Large intestine (tissue), 12 donors: ENCODE results near the gene DNMT3L. TPM values are rescaled to one million over a fixed set of nuclear protein-coding genes. Genes with fewer than 3 reads are reported as not detected.
"Not testable (repeated sequence)": the region's sequence is repeated elsewhere in the genome, so short reads cannot be mapped to it uniquely, and the experiment has no call there.

Source experiments
- DNase-seq, 2 donors: peaks; one replicate each; pipeline versions ENCODE4 v3.0.0 to v3.0.0-alpha.2; 2013
- H3K27ac ChIP-seq: one replicate; pipeline ENCODE4 v1.5.1; 2013; ENCODE audit warnings: low read length
- H3K27me3 ChIP-seq: 2 replicates; pipeline ENCODE4 v1.6.1; 2013; ENCODE audit warnings: low read length; ENCODE audit not compliant: control insufficient read depth, insufficient read depth
- H3K36me3 ChIP-seq: 2 replicates; pipeline ENCODE4 v1.6.1; 2013; ENCODE audit warnings: low read length; ENCODE audit not compliant: control insufficient read depth, insufficient read depth
- H3K4me1 ChIP-seq: one replicate; pipeline ENCODE4 v1.6.1; 2013; ENCODE audit warnings: low read length; ENCODE audit not compliant: control insufficient read depth, insufficient read depth
- H3K4me3 ChIP-seq: one replicate; pipeline ENCODE4 v1.5.1; 2013; ENCODE audit warnings: low read length
- H3K9me3 ChIP-seq: one replicate; pipeline ENCODE4 v1.6.1; 2013; ENCODE audit warnings: mild to moderate bottlenecking, low read depth, low read length, moderate library complexity; ENCODE audit not compliant: control insufficient read depth
- WGBS: methylation state at CpG from one replicate; pipeline ENCODE4 v1.1.5; 2013; ENCODE audit warnings: low lambda C conversion rate; ENCODE audit not compliant: insufficient coverage; 5-methylcytosine and 5-hydroxymethylcytosine counted together
- long read RNA-seq, 11 donors: transcript quantifications; one replicate each; lab custom pipeline, GENCODE V29; 2026
- polyA plus RNA-seq: library from polyadenylated mRNA; unstranded; fragments of 120-200 nt; gene quantifications from one replicate; pipeline ENCODE4 v1.2.1, GENCODE V29; 2013

The DNMT3L gene
- not detected for polyA plus RNA-seq
- long read RNA-seq, donor 1: 0 reads
- long read RNA-seq, donor 2: 0 reads
- long read RNA-seq, donor 3: 0 reads
- long read RNA-seq, donor 4: 0 reads
- long read RNA-seq, donor 5: 0 reads
- long read RNA-seq, donor 6: 0 reads
- long read RNA-seq, donor 7: 0 reads
- long read RNA-seq, donor 8: 0 reads
- long read RNA-seq, donor 9: 0 reads
- long read RNA-seq, donor 10: 0 reads
- long read RNA-seq, donor 11: 0 reads

DNA sequence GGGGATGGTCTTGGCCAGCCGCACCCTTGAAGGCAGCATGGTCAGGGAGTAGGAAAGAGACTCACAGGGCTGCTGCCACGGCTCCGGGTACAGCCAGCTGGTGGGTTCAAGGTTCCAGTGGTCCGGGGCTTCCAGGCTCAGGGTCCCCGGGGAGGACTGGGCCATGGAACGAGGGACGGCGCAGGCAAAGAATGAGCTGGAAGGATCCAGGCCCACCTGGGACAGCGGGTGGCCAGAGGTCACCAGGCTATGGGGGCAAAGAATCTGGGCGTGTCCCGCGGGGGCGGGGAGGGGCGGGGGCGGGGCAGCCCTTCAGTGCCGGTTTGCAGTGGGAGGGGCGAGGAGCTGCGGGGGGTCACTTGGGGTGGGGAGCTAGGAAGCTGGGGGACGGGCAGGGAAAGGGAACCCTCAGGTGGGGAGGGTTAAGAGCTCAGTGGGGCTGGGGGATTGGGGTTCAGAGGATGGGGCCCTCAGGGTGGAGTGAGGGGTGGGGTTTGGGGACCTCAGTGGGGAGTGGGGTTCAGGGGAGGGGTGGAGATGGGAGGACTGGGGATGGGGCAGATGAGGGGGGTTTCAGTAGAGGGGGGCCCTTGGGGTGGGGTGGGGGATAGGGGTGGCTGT, at the start of gene DNMT3L:
Gene DNMT3L, minus strand, starts transcription at position 223 of the 621 bp plus-strand sequence. CDS start 638 bp downstream, outside the sequence.
- no peak within 1 kb of the TSS for H3K27ac ChIP-seq
- no CpG with 5 or more reads among the region's 19 CpGs for WGBS
- no peaks in the 10 kb centered on the region for H3K27me3 ChIP-seq
- H3K36me3 ChIP-seq: no peaks in the 10 kb centered on the region
- H3K4me3 ChIP-seq: no peak within 1 kb of the TSS
- DNase-seq: no peak
- H3K9me3 ChIP-seq: peaks cover 8% of the 10 kb centered on the region
- no peaks in the 10 kb centered on the region for H3K4me1 ChIP-seq

DNA sequence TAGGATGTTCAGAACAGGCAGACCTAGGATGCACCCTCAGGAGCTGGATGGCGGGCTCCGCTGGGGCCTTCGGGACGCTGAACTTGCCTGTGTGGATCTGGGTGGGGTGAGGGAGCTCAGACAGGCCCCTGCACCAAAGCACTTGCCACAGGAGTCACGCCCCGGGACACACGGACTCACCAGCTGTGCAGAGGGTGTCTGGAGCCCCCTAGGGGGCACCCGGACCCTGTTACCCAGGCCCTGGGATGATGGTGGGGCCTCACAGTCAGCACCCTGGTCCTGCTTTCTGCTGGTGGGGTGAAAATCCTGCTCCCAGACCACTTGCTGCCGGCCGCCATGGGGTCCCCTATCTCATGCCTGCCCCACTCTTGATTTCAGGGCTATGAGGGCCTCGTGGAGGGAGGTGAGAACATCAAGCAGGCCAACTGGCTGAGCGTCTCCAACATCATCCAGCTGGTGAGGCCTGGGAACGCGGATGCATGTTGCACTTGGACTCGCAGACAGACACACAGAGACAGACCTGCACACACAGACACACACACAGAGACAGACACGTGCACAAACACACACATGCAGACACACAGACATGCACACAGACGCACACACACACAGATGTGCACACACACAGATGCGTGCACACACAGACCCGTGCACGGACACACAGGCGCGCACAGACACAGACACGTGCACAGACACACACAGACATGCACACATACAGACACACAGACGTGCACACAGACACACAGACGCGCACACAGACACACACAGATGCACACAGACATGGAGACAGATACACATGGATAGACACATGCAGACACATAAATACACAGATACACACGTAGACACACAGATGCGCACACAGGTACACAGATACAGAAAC, 49.2 kb upstream of the DNMT3L start:
- H3K27ac ChIP-seq: no peak overlapping the region
- peaks cover 94% of the 10 kb centered on the region for H3K36me3 ChIP-seq
- no peaks in the 10 kb centered on the region for H3K27me3 ChIP-seq
- DNase-seq: no peak
- WGBS: no CpG with 5 or more reads among the region's 28 CpGs
- H3K4me1 ChIP-seq: peaks cover 8% of the 10 kb centered on the region
- no peak overlapping the region for H3K4me3 ChIP-seq
- H3K9me3 ChIP-seq: no peaks in the 10 kb centered on the region

DNA sequence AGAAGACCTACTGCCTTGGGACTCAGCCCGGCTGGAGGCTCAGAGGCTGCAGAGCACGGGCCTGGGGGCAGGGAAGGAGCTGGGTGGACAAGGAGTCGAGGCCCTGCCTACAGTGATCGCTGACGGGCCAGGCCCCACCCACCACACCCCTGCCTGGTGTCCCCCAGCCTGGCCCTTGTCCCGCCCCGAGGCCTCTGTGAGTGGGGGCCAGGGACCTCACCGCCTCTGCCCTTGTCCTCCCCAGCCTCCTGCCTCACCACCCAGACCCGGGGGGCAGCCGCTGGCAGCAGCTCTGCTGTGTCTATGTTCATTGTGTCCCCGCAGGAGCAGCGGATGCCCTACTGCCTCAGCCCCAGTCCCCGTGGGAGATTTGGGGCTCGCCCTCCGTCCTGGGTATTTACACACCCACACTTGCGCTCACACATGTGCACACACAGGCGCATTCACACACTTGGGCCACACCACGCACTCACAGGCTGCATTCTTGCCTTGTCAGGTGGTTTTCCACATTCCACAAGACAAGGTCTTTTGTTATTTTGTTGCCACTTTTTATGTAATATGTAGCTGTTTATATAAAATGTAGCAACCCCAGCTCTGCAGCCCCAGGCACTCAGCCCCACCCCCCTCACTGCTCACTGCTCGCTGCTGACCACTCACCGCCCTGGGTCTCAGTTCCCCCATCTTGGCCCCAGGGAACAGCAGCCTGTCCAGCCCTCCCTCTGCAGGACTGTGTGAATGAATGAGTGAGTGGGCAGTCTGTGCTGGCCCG, 45.4 kb upstream of the DNMT3L start:
- no CpG with 5 or more reads among the region's 21 CpGs for WGBS
- Histone ChIP-seq H3K4me1 (peaks cover 42% of the 10 kb centered on the region), H3K27me3 (no peaks in the 10 kb centered on the region), H3K9me3 (no peaks in the 10 kb centered on the region), H3K27ac (no peak overlapping the region), H3K4me3 (no peak overlapping the region), H3K36me3 (peaks cover 63% of the 10 kb centered on the region)
- DNase-seq: no peak

DNA sequence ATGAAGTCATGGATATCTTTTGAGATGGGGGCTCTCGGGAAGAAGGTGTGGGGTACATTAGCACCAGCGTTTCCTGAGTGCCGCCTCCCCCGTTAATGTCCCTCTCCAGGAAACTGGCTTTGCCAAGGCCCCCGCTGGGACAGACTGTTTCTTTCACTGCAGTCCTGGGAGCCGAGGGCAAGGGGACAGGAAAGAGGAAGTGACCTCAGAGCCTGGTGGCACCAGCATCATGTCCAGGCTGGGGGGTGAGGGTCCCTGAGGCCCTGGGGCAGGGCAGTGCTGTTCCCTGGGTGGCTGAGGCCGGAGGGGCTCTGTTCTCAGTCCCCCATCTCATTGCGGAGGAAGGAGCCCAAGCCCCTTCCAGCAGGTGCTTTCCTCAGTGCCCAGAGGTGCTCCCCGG, 44.0 kb upstream of the DNMT3L start:
- no peak overlapping the region for H3K4me3 ChIP-seq
- H3K9me3 ChIP-seq: no peaks in the 10 kb centered on the region
- no CpG with 5 or more reads among the region's 9 CpGs for WGBS
- H3K27ac ChIP-seq: peak overlapping the region; percentile 98
- DNase-seq: no peak
- peaks cover 50% of the 10 kb centered on the region for H3K4me1 ChIP-seq
- H3K27me3 ChIP-seq: no peaks in the 10 kb centered on the region
- H3K36me3 ChIP-seq: peaks cover 48% of the 10 kb centered on the region

DNA sequence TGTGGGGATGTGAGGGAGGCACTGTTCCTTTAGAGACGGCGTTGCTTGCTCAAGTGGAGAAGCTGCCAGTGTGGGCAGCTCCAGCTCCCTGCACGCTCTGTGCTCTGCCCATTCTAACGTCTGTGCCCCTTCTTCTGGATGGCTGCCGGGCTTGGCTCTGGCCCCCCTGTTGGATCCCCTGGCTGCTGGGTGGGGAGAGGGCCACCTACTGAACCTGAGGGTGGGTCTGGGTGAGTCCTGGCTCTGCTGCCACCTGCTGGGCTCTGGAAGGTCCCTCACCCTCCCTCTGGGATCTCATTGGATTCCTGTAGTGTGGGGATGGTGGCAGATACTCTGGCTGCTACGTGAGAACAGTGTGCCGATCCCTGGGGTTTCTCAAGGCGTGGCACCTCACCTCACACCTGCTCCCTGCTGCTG, 43.2 kb upstream of the DNMT3L start:
- peak overlapping the region; percentile 98 for H3K27ac ChIP-seq
- DNase-seq: peak; percentile 54 to 69
- no peak overlapping the region for H3K4me3 ChIP-seq
- no peaks in the 10 kb centered on the region for H3K9me3 ChIP-seq
- WGBS: no CpG with 5 or more reads among the region's 8 CpGs
- peaks cover 50% of the 10 kb centered on the region for H3K4me1 ChIP-seq
- H3K36me3 ChIP-seq: peaks cover 40% of the 10 kb centered on the region
- H3K27me3 ChIP-seq: no peaks in the 10 kb centered on the region

DNA sequence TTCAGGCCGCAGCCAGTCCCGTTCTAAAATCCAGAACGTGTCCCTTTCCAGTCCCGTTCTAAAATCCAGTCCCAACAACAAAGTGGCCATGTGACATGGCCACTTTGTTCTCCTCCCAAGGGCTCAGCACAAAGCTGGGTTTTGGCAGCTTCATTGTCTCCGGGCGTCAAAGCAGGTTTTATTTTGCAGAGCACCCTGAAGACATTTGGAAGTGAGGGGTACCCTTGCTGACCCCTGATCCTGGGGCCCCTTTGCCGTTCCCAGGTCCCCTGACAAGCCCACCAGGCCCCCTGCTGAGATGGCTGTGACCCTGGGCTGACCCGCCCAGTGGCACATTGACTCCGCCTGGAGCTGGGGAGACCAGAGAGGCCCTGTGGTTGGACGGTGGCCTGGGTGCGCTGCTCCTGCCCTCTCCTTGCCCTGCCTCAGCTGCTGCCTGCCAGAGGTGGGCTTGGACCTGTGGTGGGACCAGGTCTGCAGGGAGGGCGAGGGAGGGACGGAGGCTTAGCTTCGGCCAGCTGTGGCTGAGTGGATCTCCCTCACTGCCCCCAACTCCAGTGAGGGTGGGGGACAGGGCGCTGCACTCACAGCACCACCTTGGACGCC, 42.4 kb upstream of the DNMT3L start:
- no CpG with 5 or more reads among the region's 16 CpGs for WGBS
- peak overlapping the region; percentile 98 for H3K27ac ChIP-seq

DNA sequence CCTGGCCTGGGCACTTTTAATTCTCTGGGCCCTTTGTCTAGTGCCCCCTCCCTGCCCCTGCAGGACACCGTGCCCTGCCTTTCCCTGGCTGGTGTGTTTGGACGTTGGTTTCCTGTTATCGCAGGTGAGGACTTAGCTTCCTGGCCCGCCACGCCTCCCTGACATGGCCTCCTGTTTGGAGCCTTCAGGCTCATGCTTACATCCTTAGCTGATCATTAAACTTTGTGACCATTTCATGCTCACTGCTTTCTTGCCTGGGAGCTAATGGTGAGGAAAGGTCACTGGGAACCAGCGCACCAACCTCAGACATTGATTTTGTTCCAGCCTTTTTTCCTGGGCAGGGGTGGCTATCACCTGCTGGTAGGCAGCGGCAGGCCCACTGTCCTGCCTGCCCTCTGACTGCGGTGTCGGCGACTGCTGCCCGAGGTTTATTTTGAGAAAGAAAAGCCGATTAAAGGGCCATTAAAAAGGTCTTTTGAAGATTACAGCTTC, 41.8 kb upstream of the DNMT3L start:
- Histone ChIP-seq H3K9me3 (no peaks in the 10 kb centered on the region), H3K27ac (peak overlapping the region; percentile 98), H3K4me3 (no peak overlapping the region), H3K27me3 (no peaks in the 10 kb centered on the region), H3K4me1 (peaks cover 53% of the 10 kb centered on the region), H3K36me3 (peaks cover 28% of the 10 kb centered on the region)
- DNase-seq: peak; percentile 85 to 95
- no CpG with 5 or more reads among the region's 12 CpGs for WGBS

More for the DNA sequence above, 42.4 kb upstream of the DNMT3L start:
- DNase-seq: no peak
- Histone ChIP-seq H3K36me3 (peaks cover 32% of the 10 kb centered on the region), H3K27me3 (no peaks in the 10 kb centered on the region), H3K9me3 (no peaks in the 10 kb centered on the region), H3K4me3 (no peak overlapping the region), H3K4me1 (peaks cover 52% of the 10 kb centered on the region)

DNA sequence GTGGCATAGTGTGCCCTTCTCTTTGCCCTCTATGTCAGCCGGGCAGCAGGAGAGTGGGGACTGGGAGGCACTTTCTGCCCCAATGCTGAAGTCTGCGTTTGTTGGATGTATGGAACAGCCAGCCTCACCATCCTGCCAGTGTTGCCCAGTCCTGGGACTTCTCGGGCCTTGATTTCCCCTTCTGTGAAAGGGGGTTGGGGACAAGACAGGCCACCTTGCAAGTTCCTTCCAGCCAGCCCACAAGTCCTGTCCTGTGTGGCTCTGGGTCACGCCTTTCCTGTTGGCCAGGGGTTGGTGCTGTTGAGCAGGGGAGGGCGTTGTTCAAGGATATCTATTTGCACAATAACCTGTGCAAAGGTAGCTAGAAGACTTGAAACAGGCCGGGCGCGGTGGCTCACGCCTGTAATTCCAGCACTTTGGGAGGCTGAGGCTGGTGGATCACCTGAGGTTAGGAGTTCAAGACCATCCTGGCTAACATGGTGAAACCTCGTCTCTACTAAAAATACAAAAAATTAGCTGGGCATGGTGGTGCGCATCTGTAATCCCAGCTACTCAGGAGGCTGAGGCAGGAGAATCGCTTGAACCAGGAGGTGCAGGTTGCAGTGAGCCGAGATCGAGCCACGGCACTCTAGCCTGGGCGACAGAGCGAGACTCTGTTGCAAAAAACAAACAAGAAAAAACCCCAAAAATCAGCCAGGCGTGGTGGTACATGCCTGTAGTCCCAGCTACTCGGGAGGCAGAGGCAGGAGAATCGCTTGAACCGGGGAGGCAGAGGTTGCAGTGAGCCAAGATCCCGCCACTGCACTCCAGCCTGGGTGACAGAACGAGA, 41.1 kb upstream of the DNMT3L start:
- Histone ChIP-seq H3K4me1 (peaks cover 53% of the 10 kb centered on the region), H3K27ac (peak overlapping the region; percentile 98), H3K36me3 (peaks cover 22% of the 10 kb centered on the region)
- not testable (repeated sequence) for H3K9me3 ChIP-seq, H3K4me3 ChIP-seq, H3K27me3 ChIP-seq
- peak; percentile 85 to 89 for DNase-seq
- WGBS: 80% methylated on average over 1 of the region's 23 CpGs

DNA sequence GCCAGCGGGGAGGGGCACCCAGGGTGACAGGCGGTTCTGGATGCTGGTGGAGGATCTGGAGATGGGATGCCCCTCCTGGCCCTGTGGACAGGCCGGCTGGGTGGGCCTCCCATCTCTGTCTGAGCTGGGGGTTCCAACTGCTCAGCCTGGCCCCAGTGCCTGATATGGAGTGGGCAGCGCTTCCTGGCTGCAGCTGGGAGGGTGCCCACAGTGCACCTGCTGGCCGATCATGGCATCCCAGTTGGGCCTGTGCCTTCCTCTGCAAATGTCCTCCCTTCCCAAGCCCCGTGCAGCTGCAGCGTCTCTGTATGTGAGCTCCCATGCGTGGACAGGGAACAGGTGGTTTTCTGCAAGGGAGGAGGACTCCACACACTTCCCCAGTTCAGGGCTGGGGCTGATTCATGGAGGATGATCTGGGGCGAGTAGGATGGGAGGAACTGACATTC, 40.3 kb upstream of the DNMT3L start:
- peak overlapping the region; percentile 98 for H3K27ac ChIP-seq
- no peaks in the 10 kb centered on the region for H3K27me3 ChIP-seq
- H3K9me3 ChIP-seq: no peaks in the 10 kb centered on the region
- H3K4me1 ChIP-seq: peaks cover 56% of the 10 kb centered on the region
- DNase-seq: no peak
- WGBS: no CpG with 5 or more reads among the region's 9 CpGs
- peaks cover 14% of the 10 kb centered on the region for H3K36me3 ChIP-seq
- peak overlapping the region; percentile 75 for H3K4me3 ChIP-seq
